Head of caudate nucleus (tissue), 42 donors: ENCODE data around the gene PLRG1.
"Not testable (repeated sequence)": the region's sequence is repeated elsewhere in the genome, so short reads cannot be mapped to it uniquely, and the experiment has no call there.

Experiments used
- DNase-seq, 42 donors: peaks; one replicate each; pipeline versions ENCODE4 v3.0.0 to v3.0.0-alpha.2; 2020 to 2021; ENCODE audit warnings: mixed read lengths in 7 of 42
- intact Hi-C: fragments of 100-400 bp; cut with DNase I; formaldehyde crosslinking; loops from one replicate; pipeline ENCODE4 v1.15.0; 2022

PLRG1 gene

GRCh38 chr4:154549894-154550790, at the start of gene PLRG1:
TSS of gene PLRG1 (minus strand) at chr4:154550400. CDS start at chr4:154550308, 92 bp downstream.
- intact Hi-C loops = loop anchor here (5.0 kb wide), 1 partner anchor 72 kb away; no protein-coding TSS in a partner anchor
- DNase-seq = peak; percentile 90 to 99 (median 97)

DNA sequence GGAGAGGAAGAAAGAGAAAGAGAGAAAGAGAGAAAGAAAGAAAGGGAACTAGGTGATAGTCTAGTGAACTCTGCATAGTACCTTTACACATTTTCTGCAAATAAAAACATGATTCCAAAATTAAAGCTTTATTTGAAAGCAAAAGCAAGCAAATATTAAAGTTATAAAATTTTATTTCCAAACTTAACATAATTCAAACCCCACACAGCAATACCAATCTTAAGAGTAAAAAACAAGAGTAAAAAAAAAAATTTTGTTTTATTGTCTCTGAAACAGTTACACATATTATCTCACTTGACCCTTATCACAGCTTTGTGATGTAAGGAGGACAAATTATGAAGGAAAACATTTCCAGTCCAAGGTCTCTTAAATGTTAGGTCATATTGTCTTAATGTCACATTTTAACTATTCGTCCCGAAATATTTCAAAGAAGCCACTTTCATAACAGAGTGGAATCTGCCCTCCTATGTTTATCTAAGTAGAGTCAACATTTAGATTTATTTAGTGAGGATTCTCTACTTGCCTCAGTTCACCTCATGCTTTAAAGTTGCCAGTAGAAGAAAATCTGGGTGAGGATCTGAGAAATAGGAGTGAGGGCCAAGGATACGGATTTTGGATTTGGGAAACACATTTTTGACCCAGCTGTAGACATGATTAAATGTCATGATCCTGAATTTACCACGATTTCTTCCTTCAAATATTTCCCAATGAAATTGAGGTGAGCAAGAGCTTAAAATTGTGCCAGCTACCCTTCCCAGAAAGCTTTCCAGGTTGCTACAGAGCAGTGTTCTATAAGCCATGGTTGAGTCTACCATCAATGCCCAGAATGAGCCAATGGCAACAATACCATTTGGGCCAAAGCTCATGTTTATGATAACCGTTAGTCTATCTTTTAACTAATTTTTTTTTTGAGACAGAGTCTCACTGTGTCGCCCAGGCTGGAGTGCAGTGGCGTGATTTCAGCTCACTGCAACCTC, 47.9 kb upstream of the PLRG1 start:
- no peak for DNase-seq
- intact Hi-C loops = no loop called here

GRCh38 chr4:154597281-154597680, 47.1 kb upstream of the PLRG1 start:
- DNase-seq, intact Hi-C loops: not testable (repeated sequence)

DNA sequence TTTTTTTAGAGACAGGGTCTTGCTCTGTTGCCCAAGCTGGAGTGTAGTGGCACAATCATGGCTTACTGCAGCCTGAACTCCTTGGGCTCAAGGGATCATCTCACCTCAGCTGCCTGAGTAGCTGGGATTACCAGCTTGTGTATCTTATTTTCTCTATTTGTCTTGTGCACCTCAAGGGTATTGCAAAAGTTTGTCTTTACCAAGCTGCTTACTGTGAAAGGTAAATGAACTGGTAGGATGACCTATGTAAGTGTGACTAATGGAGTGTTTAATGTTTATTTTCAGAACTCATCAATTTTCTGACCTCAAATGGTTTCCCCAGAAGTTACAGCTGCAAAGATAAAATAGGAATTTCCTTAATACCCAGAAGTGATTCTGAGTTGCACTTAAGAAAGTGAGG, 45.6 kb upstream of the PLRG1 start:
- DNase-seq = no peak
- intact Hi-C loops = no loop called here

GRCh38 chr4:154594343-154594742, 44.1 kb upstream of the PLRG1 start:
- intact Hi-C loops, DNase-seq: not testable (repeated sequence)

DNA sequence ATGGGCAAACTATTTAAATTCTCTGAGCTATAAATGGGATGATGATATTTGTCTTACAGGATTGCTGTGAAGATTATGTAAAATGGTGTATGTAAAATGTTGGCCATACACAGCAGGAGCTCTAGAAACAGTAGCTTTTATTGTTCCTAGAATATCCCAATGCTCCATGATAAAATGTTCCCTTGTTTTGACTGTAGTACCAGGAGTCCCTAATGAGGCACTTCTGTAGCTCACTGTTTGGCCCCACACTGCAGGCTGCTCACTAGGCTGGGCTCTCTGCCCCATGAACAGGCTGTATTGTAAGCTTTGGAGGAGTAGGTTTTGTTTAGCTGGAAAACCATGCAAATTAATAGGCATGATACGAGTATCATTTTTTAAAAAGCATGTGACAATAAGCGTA, 43.7 kb upstream of the PLRG1 start:
- DNase-seq = peak in 38 of 42 donors; percentile 8 to 76 (median 48)
- intact Hi-C loops = no loop called here

DNA sequence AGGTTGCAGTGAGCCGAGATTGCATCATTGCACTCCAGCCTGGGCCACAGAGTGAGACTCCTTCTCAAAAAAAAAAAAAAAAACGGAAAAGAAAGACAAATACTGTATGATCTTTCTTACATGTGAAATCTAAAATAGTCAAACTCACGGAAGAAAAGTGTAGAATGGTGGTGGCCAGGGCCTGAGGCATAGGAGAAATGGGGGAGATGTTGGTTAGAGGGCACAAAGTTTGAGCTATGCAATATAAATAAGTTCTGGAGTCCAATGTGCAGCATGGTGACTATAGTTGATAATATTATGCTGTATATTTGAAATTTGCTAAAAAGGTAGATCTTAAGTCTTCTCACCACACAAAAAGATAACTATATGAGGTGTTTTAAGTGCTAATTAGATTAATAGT, 41.7 kb upstream of the PLRG1 start:
- intact Hi-C loops = no loop called here
- no peak for DNase-seq

DNA sequence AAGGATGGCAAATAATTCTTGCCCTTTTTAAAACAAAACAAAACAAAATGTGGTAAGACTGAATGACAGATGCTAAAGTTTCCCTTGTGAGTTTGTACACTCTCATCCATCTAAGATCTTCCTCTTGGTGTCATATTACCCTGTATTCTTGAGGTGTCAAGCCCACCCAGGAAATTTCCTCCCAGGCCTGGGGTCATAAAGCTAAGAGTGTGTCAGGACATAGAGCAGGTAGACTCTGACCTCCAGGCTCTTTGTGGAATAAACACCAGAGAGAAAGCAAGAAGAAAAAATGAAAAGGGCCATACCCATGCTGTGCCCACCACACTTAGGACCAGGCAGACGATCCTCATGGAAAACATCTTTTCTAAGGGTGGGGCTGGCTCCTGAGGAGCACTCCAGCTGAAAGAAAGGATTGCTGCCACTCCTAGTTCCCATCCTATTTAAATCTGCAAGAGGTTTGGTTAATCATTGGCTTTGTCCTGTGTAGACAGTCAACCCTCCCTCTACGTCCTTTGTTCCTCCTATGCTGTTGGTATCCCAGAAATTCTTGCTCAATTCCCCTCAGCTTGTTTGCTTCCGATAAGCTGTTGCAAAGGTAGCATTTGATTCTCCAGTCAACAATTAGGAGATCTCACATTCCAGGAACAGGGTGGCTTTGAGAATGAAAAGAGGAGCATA, 40.3 kb upstream of the PLRG1 start, which contains the start of gene FGA:
Gene FGA, minus strand, starts transcription at position 414 of the 678 bp plus-strand sequence. Its CDS starts 55 bp downstream, at position 359.
- intact Hi-C loops = no loop called here
- DNase-seq = no peak

GRCh38 chr4:154589296-154590197, 39.3 kb upstream of the PLRG1 start:
- DNase-seq = no peak
- intact Hi-C loops = no loop called here

GRCh38 chr4:154588198-154588597, 38.0 kb upstream of the PLRG1 start:
- DNase-seq = no peak

GRCh38 chr4:154586296-154587033, 36.3 kb upstream of the PLRG1 start:
- DNase-seq = no peak
- intact Hi-C loops = no loop called here

More at GRCh38 chr4:154588198-154588597, 38.0 kb upstream of the PLRG1 start:
- intact Hi-C loops = no loop called here

- intact Hi-C loops = no loop called here
- no peak for DNase-seq
Observed at GRCh38 chr4:154585369-154586018, 35.3 kb upstream of the PLRG1 start.

DNA sequence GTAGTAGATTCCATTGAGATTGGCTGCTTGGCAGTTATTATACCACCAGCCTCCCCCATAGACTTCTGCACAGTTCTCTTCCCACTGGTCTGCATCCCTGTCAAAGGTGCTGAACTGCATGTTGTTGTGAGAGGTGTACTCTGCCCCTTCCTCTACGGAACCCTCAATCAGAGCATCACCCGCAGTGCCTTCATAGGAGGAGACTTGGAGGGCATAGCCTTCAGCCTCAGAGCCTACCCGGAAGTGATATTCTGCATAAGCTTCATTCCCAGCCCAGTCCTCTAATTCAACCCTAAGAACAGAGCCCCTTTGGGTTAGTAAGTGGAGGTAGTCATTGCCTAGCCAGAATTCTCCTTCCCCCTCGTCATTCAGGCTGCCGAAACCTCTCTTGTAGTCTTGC, 34.1 kb upstream of the PLRG1 start:
- intact Hi-C loops = no loop called here
- no peak for DNase-seq

DNA sequence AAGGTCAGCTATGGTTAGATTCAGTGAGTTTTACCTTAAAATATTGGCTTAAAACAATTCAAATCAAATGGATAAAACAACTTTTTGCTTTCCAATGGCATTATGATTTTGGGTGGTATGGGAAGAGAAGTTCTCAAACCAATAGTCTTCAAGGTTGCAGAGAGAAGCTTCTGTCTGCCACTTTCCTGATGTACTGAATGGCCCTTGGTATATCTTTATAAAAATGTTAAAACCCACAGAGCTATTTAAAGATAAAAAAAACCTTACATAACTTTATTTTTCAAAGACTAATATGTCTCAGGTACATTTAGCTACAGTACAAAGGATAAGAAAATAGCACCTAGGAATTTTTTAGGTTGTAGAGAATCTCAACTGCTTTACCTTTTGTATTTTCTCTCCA, 33.5 kb upstream of the PLRG1 start:
- DNase-seq = no peak
- intact Hi-C loops = no loop called here

DNA sequence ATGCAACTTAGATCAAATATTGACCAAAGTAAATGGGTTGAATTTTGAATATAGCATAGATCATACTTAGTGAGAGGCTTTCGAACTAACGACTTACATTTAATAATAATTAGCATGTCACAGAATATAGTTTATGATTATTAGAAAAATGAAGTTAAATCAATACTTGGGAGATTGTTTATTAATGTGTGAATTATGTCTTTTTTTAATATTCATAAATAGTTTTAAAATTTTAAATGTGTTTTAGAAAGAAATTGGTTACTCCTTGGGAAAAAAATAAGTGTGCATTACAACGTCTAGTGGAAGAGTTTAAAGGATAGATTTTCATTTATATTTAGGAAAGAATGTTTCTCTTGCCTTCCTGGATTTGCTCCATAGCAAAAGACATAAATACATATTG, 33.0 kb upstream of the PLRG1 start:
- intact Hi-C loops = no loop called here
- no peak for DNase-seq

DNA sequence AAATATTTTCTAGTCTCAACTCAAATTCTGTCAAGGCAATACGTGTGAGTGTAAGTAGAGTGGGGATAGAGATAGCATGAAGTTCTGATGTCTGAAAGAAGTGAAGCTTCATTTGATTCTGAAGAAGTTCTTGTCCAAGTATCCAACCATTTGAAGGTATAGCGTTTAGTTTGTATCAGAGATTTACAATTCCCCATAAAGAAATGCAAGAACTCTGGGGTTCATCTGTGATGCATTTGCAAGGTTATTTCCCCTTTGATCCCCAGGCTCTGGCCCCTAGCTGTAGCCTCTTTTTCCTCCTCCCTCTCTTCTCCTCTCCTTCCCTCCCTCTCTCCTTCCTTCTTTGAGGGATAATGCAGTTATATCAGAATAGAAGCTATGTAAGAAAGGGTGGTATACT, 32.5 kb upstream of the PLRG1 start:
- DNase-seq = no peak
- intact Hi-C loops = no loop called here

DNA sequence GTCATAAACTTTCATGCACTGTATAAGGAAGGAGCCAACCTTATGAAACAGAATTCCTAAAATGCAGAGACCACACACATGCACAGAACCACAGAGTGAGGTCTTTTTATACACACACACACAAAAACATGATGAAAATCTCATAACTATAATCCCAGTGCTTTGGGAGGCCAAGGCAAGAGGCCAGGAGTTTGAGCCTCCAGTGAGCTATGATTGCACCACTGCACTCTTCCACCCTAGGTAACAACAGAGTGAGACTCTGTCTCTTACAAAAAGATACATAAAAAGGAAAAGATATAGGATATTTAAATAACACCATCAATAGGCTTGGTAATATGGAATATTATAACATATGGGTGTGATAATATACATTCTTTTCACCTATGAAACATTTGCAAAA, 29.7 kb upstream of the PLRG1 start:
- DNase-seq = no peak
- intact Hi-C loops = no loop called here
